GM23338 (cell line): Measurements from ENCODE around the gene HEY2. TPM values are rescaled to one million over a fixed set of nuclear protein-coding genes. Genes with fewer than 3 reads are reported as not detected.
A peak's percentile ranks its signal among the peaks of the same experiment; 100 is the strongest.

Experiments used
- ATAC-seq: fragments of 200-7000 bp; cut with Tn5 transposase; 3 replicates; pipeline ENCODE4 v1.9.1; 2020
- DNase-seq: peaks from one replicate; pipeline ENCODE4 v3.0.0-alpha.2; 2015; ENCODE audit warnings: low spot score
- H2AFZ ChIP-seq: fragments of 200-600 bp; sonication (generic); 2 replicates; pipeline ENCODE4 v1.8.0; 2016; ENCODE audit warnings: antibody characterized with exemption, mild to moderate bottlenecking, moderate library complexity
- H3F3A ChIP-seq: fragments of 200-600 bp; sonication (generic); replicated peaks from 2 replicates; pipeline ENCODE4 v1.8.0; 2017; ENCODE audit warnings: antibody characterized with exemption, mixed run types, low read depth
- H3K27ac ChIP-seq: fragments of 200-600 bp; sonication (generic); 2 replicates; pipeline ENCODE4 v1.6.1; 2016; ENCODE audit warnings: low read depth
- H3K27me3 ChIP-seq: fragments of 200-600 bp; sonication (generic); 2 replicates; pipeline ENCODE4 v1.8.0; 2016; ENCODE audit warnings: mild to moderate bottlenecking, mixed run types, moderate library complexity; ENCODE audit not compliant: insufficient read depth
- H3K36me3 ChIP-seq: fragments of 200-600 bp; sonication (generic); 2 replicates; pipeline ENCODE4 v1.8.0; 2016; ENCODE audit warnings: mild to moderate bottlenecking; ENCODE audit not compliant: insufficient read depth
- H3K4me1 ChIP-seq: fragments of 200-600 bp; sonication (generic); 2 replicates; pipeline ENCODE4 v1.8.0; 2016; ENCODE audit warnings: mild to moderate bottlenecking, moderate library complexity; ENCODE audit not compliant: insufficient read depth
- H3K4me2 ChIP-seq: fragments of 200-600 bp; sonication (generic); 2 replicates; pipeline ENCODE4 v1.7.1; 2017; ENCODE audit warnings: mixed run types
- H3K4me3 ChIP-seq: fragments of 200-600 bp; sonication (generic); 2 replicates; pipeline ENCODE4 v1.6.1; 2016; ENCODE audit warnings: mixed run types
- H3K79me2 ChIP-seq: fragments of 200-600 bp; sonication (generic); replicated peaks from 2 replicates; pipeline ENCODE4 v1.8.0; 2017; ENCODE audit warnings: mild to moderate bottlenecking; ENCODE audit not compliant: insufficient read depth
- H3K9me2 ChIP-seq: fragments of 200-600 bp; sonication (generic); 2 replicates; pipeline ENCODE4 v1.8.0; 2017; ENCODE audit not compliant: insufficient read depth
- H4K20me1 ChIP-seq: fragments of 200-600 bp; sonication (generic); replicated peaks from 2 replicates; pipeline ENCODE4 v1.8.0; 2017; ENCODE audit warnings: mild to moderate bottlenecking; ENCODE audit not compliant: insufficient read depth
- H3K27ac Mint-ChIP-seq: 2 replicates; pipeline ENCODE4 v1.8.0; 2020; ENCODE audit warnings: inconsistent platforms, mild to moderate bottlenecking, moderate library complexity, mixed read lengths
- H3K27me3 Mint-ChIP-seq: 3 replicates; pipeline ENCODE4 v1.8.0; 2022; ENCODE audit warnings: low read depth, mild to moderate bottlenecking, moderate library complexity, mixed read lengths, inconsistent platforms; ENCODE audit not compliant: insufficient read depth, poor library complexity
- H3K36me3 Mint-ChIP-seq: 3 replicates; pipeline ENCODE4 v1.8.0; 2021; ENCODE audit warnings: low read depth, mild to moderate bottlenecking, inconsistent platforms, moderate library complexity, mixed read lengths
- H3K4me1 Mint-ChIP-seq: 3 replicates; pipeline ENCODE4 v1.8.0; 2020; ENCODE audit warnings: mild to moderate bottlenecking, inconsistent platforms, mixed read lengths
- H3K4me3 Mint-ChIP-seq: 3 replicates; pipeline ENCODE4 v1.8.0; 2021; ENCODE audit warnings: moderate library complexity, mild to moderate bottlenecking, inconsistent platforms, mixed read lengths
- H3K9me3 Mint-ChIP-seq: 3 replicates; pipeline ENCODE4 v1.8.0; 2020; ENCODE audit warnings: moderate library complexity, mild to moderate bottlenecking, inconsistent platforms, mixed read lengths
- CREB1 ChIP-seq: fragments of 250-450 bp; sonication (Bioruptor Pico); IDR thresholded peaks from 2 replicates; pipeline ENCODE4 v1.5.0; 2020; ENCODE audit warnings: low read depth, mild to moderate bottlenecking, moderate library complexity
- CTCF ChIP-seq, 2 experiments: fragments of 200-600 bp in 1 of 2; sonication (generic) in 1 of 2; conservative IDR thresholded peaks; 2 replicates each; pipeline versions ENCODE4 v1.5.1 to v1.6.1; 2016 to 2017; ENCODE audit warnings: antibody characterized with exemption in 2 of 2, low read depth in 2 of 2, mild to moderate bottlenecking in 2 of 2, moderate library complexity in 1 of 2
- EZH2phosphoT487 ChIP-seq: fragments of 200-600 bp; sonication (generic); IDR thresholded peaks from one replicate; pipeline ENCODE4 v1.8.1; 2018; ENCODE audit warnings: antibody characterized with exemption; ENCODE audit not compliant: unreplicated experiment
- REST ChIP-seq: IDR thresholded peaks from one replicate; pipeline ENCODE4 v1.6.1; 2018; ENCODE audit warnings: antibody characterized with exemption; ENCODE audit not compliant: unreplicated experiment
- ZNF114 ChIP-seq: fragments of 250-450 bp; sonication (Bioruptor Pico); IDR thresholded peaks from 2 replicates; pipeline ENCODE4 v1.5.0; 2020; ENCODE audit warnings: mild to moderate bottlenecking, moderate library complexity
- ZNF462 ChIP-seq: fragments of 250-450 bp; sonication (Bioruptor Pico); IDR thresholded peaks from 2 replicates; pipeline ENCODE4 v1.5.0; 2020; ENCODE audit warnings: mild to moderate bottlenecking, moderate library complexity
- polyA plus RNA-seq: library from polyadenylated mRNA; unstranded; fragments of >200 nt; fragmentation: Nextera tagmentation; extraction: Ambion mirVana; gene quantifications from 2 replicates; pipeline ENCODE4 v1.2.1, GENCODE V29; 2016
- total RNA-seq: library from RNA; depleted of rRNA; stranded (reverse); fragments of >200 nt; shearing (Covaris generic); gene quantifications from 2 replicates; pipeline ENCODE4 v1.2.3, GENCODE V29; 2014

Gene HEY2
- total and polyA plus RNA-seq, 2 experiments from 2014 or later, result 4.3 to 8.5 TPM

- TF ChIP-seq ZNF462 (no peak), ZNF114 (no peak)
These were observed 22.2 kb upstream of the HEY2 start (continued) for GRCh38 chr6:125727216-125727615.

- Histone ChIP-seq H3K9me2 (no peaks in the 10 kb centered on the region), H3K4me2 (no peak overlapping the region), H3K4me3 (no peak overlapping the region), H4K20me1 (no peaks in the 10 kb centered on the region), H3K27me3 (no peaks in the 10 kb centered on the region), H2AFZ (peak overlapping the region; percentile 44; the same call in 1 of the 2 replicates), H3K36me3 (no peaks in the 10 kb centered on the region), H3K27ac (no peak overlapping the region), H3F3A (no peaks in the 10 kb centered on the region), H3K79me2 (no peaks in the 10 kb centered on the region), H3K4me1 (peaks cover 36% of the 10 kb centered on the region)
- TF ChIP-seq EZH2phosphoT487 (no peak), REST (no peak), CREB1 (CRISPR knock-in tag) (no peak), CTCF (conservative IDR thresholded peaks at IDR 0.05; ENCODE audit: low read depth in 2 of 2) (no peak)
- H3K27ac Mint-ChIP-seq, result no peak overlapping the region
- H3K27me3 Mint-ChIP-seq, result peaks cover 2% of the 10 kb centered on the region
- no peak for DNase-seq
- H3K36me3 Mint-ChIP-seq, result no peaks in the 10 kb centered on the region
- H3K4me1 Mint-ChIP-seq, result peaks cover 37% of the 10 kb centered on the region
- no peak overlapping the region for H3K4me3 Mint-ChIP-seq
- peak; percentile 58 for ATAC-seq
- no peaks in the 10 kb centered on the region for H3K9me3 Mint-ChIP-seq
These were observed 20.7 kb upstream of the HEY2 start for GRCh38 chr6:125728739-125729138.
